H1 (cell line): Measurements from ENCODE around the gene CCNL2. TPM values are rescaled to one million over a fixed set of nuclear protein-coding genes. Genes with fewer than 3 reads are reported as not detected.

Experiments
- CTCF ChIA-PET: fragments of 300-600 bp; sonication (Branson Sonifier 250); formaldehyde crosslinking; loops from one replicate; lab custom pipeline; 2021; ENCODE audit not compliant: partially characterized antibody; lab: Charles Lee
- POLR2A ChIA-PET: fragments of 300-600 bp; sonication (Branson Sonifier 250); formaldehyde crosslinking; loops from one replicate; lab custom pipeline; 2021; ENCODE audit warnings: inconsistent platforms; ENCODE audit not compliant: partially characterized antibody; lab: Charles Lee
- DNase-seq, 2 experiments: peaks; one replicate each; pipeline versions ENCODE4 v3.0.0 to v3.0.0-alpha.2; 2010 to 2022; ENCODE audit warnings: low spot score in 2 of 2, low read depth in 1 of 2, mixed read lengths in 1 of 2
- FAIRE-seq: peaks from 2 replicates; lab custom pipeline; 2011; peaks lifted over from hg19 to GRCh38; lab: Jason Lieb, UNC
- H2AFZ ChIP-seq: 2 replicates; pipeline ENCODE4 v1.8.1; 2012; ENCODE audit warnings: low read length, inconsistent platforms
- H2AK5ac ChIP-seq: 2 replicates; pipeline ENCODE4 v1.6.1; 2013; ENCODE audit warnings: low read depth, low read length
- H2BK120ac ChIP-seq: replicated peaks from 2 replicates; pipeline ENCODE3; 2013; ENCODE audit warnings: low read depth, low read length, inconsistent platforms
- H2BK12ac ChIP-seq: 2 replicates; pipeline ENCODE4 v1.6.1; 2013; ENCODE audit warnings: low read depth, low read length
- H2BK15ac ChIP-seq: 2 replicates; pipeline ENCODE4 v1.6.1; 2013; ENCODE audit warnings: low read length
- H2BK20ac ChIP-seq: 2 replicates; pipeline ENCODE4 v1.6.1; 2013; ENCODE audit warnings: low read length
- H2BK5ac ChIP-seq: 2 replicates; pipeline ENCODE4 v1.6.1; 2013; ENCODE audit warnings: low read depth, low read length
- H3K14ac ChIP-seq: 2 replicates; pipeline ENCODE4 v1.6.1; 2013; ENCODE audit warnings: inconsistent platforms; ENCODE audit not compliant: insufficient read length
- H3K18ac ChIP-seq: 2 replicates; pipeline ENCODE4 v1.6.1; 2013; ENCODE audit warnings: low read length; ENCODE audit errors: extremely low read depth
- H3K23ac ChIP-seq: 2 replicates; pipeline ENCODE4 v1.6.1; 2013; ENCODE audit warnings: inconsistent platforms; ENCODE audit not compliant: insufficient read length
- H3K23me2 ChIP-seq: 2 replicates; pipeline ENCODE4 v1.6.1; 2013; ENCODE audit warnings: low read depth, low read length
- H3K27ac ChIP-seq: 2 replicates; pipeline ENCODE4 v1.6.1; 2011; ENCODE audit warnings: low read depth, low read length, inconsistent platforms
- H3K27me3 ChIP-seq, 4 experiments: replicated peaks in 1 of 4; 1 replicate in 1 of 4; 2 replicates in 3 of 4; pipeline versions ENCODE4 v1.6.1 to v1.8.1; 2011 to 2013; ENCODE audit warnings: low read length in 3 of 4, mild to moderate bottlenecking in 3 of 4, inconsistent platforms in 2 of 4, mixed read lengths in 2 of 4, moderate library complexity in 1 of 4; ENCODE audit not compliant: control insufficient read depth in 3 of 4, insufficient read depth in 3 of 4; ENCODE audit errors: extremely low read depth in 1 of 4
- H3K36me3 ChIP-seq, 4 experiments: 2 replicates each; pipeline versions ENCODE4 v1.6.1 to v1.8.1; 2011 to 2013; ENCODE audit warnings: mild to moderate bottlenecking in 4 of 4, low read length in 3 of 4, moderate library complexity in 2 of 4, control low read depth in 1 of 4, inconsistent platforms in 1 of 4; ENCODE audit not compliant: insufficient read depth in 4 of 4, control insufficient read depth in 2 of 4
- H3K4ac ChIP-seq: replicated peaks from 2 replicates; pipeline ENCODE3; 2013; ENCODE audit warnings: low read length, low read depth, mixed read lengths, inconsistent platforms; ENCODE audit not compliant: insufficient read length
- H3K4me1 ChIP-seq, 4 experiments: replicated peaks in 1 of 4; 1 replicate in 1 of 4; 2 replicates in 3 of 4; pipeline versions ENCODE4 v1.6.1 to v1.8.1; 2011 to 2013; ENCODE audit warnings: low read length in 3 of 4, inconsistent platforms in 2 of 4, mixed read lengths in 1 of 4; ENCODE audit not compliant: insufficient read depth in 4 of 4, control insufficient read depth in 3 of 4
- H3K4me2 ChIP-seq, 2 experiments: 2 replicates each; pipeline versions ENCODE4 v1.6.1 to v1.8.1; 2011 to 2013; ENCODE audit warnings: low read depth in 2 of 2, low read length in 2 of 2, control low read depth in 1 of 2, inconsistent platforms in 1 of 2, mild to moderate bottlenecking in 1 of 2; ENCODE audit not compliant: insufficient read depth in 1 of 2
- H3K4me3 ChIP-seq, 4 experiments: fragments of 200-600, 300-600 bp in 1 of 4; sonication (generic), shearing (Covaris generic), sonication (Bioruptor Twin) in 1 of 4; 2 replicates each; pipeline versions ENCODE4 v1.5.1 to v1.8.1; 2011 to 2016; ENCODE audit warnings: low read length in 4 of 4, low read depth in 3 of 4, control low read depth in 2 of 4, inconsistent platforms in 2 of 4, mild to moderate bottlenecking in 2 of 4, mixed read lengths in 1 of 4, moderate library complexity in 1 of 4; ENCODE audit not compliant: insufficient read depth in 2 of 4; ENCODE audit errors: extremely low read depth in 1 of 4
- H3K56ac ChIP-seq: replicated peaks from 2 replicates; pipeline ENCODE3; 2013; ENCODE audit warnings: low read depth, mild to moderate bottlenecking, mixed read lengths, low read length, inconsistent platforms; ENCODE audit not compliant: insufficient read length
- H3K79me1 ChIP-seq: 2 replicates; pipeline ENCODE4 v1.6.1; 2013; ENCODE audit warnings: low read depth, low read length, control low read depth
- H3K79me2 ChIP-seq, 2 experiments: 2 replicates each; pipeline versions ENCODE4 v1.6.1 to v1.8.1; 2012 to 2013; ENCODE audit warnings: low read length in 2 of 2, mild to moderate bottlenecking in 2 of 2, inconsistent platforms in 1 of 2; ENCODE audit not compliant: insufficient read depth in 2 of 2, control insufficient read depth in 1 of 2
- H3K9ac ChIP-seq, 4 experiments: replicated peaks in 1 of 4; 1 replicate in 1 of 4; 2 replicates in 3 of 4; pipeline versions ENCODE4 v1.6.1 to v1.8.1; 2011 to 2013; ENCODE audit warnings: low read depth in 3 of 4, low read length in 3 of 4, control low read depth in 2 of 4, mild to moderate bottlenecking in 2 of 4, moderate library complexity in 2 of 4, inconsistent platforms in 1 of 4; ENCODE audit errors: extremely low read depth in 1 of 4
- H3K9me3 ChIP-seq, 2 experiments: 2 replicates each; pipeline versions ENCODE4 v1.6.1 to v1.8.1; 2012 to 2013; ENCODE audit warnings: mild to moderate bottlenecking in 2 of 2, moderate library complexity in 2 of 2, control low read depth in 1 of 2, inconsistent platforms in 1 of 2, low read depth in 1 of 2, low read length in 1 of 2, mixed read lengths in 1 of 2; ENCODE audit not compliant: insufficient read depth in 2 of 2
- H4K20me1 ChIP-seq, 2 experiments: replicated peaks in 1 of 2; 2 replicates each; pipeline versions ENCODE3 to v1.8.1; 2011 to 2013; ENCODE audit warnings: inconsistent platforms in 2 of 2, low read length in 2 of 2, mild to moderate bottlenecking in 1 of 2; ENCODE audit not compliant: insufficient read depth in 2 of 2, control insufficient read depth in 1 of 2
- H4K5ac ChIP-seq: 2 replicates; pipeline ENCODE4 v1.6.1; 2013; ENCODE audit warnings: low read length, low read depth, mixed read lengths, inconsistent platforms; ENCODE audit not compliant: insufficient read length
- H4K8ac ChIP-seq: 2 replicates; pipeline ENCODE4 v1.8.0; 2013; ENCODE audit warnings: mild to moderate bottlenecking, moderate library complexity, low read length, inconsistent platforms; ENCODE audit not compliant: insufficient read depth; ENCODE audit errors: extremely low read depth
- H4K91ac ChIP-seq: replicated peaks from 2 replicates; pipeline ENCODE3; 2013; ENCODE audit warnings: low read length, mixed read lengths, inconsistent platforms; ENCODE audit not compliant: insufficient read length
- ASH2L ChIP-seq: fragments of 200-600, 300-600 bp; sonication (generic); IDR thresholded peaks from one replicate; pipeline ENCODE4 v1.7.1; 2017; ENCODE audit warnings: low read length
- CEBPB ChIP-seq: IDR thresholded peaks from 2 replicates; pipeline ENCODE4 v1.6.1; 2012; ENCODE audit warnings: low read depth, low read length
- WGBS, 2 experiments: shearing (Covaris generic) in 1 of 2; methylation state at CpG; one replicate each; pipeline versions ENCODE4 v1.1.6 to v1.1.7; 2013 to 2015; ENCODE audit warnings: low lambda C conversion rate in 2 of 2, mixed read lengths in 2 of 2, inconsistent platforms in 1 of 2, low coverage in 1 of 2, missing lambda C conversion rate in 1 of 2; ENCODE audit not compliant: insufficient replicate concordance in 2 of 2, insufficient coverage in 1 of 2, insufficient read length in 1 of 2; ENCODE audit errors: extremely low coverage in 1 of 2, missing lambda C conversion rate in 1 of 2; 5-methylcytosine and 5-hydroxymethylcytosine counted together
- polyA plus RNA-seq, 7 experiments: library from polyadenylated mRNA; depleted of rRNA in 3 of 7; stranded (reverse) in 5 of 7; unstranded in 2 of 7; fragments of >200 nt in 5 of 7; fragments of 200-250 nt in 2 of 7; gene quantifications; 1 replicate in 5 of 7; 2 replicates in 1 of 7; 4 replicates in 1 of 7; pipeline versions ENCODE4 v1.2.1 to v1.2.3, GENCODE V29; 2011 to 2013; ENCODE audit warnings: missing spikeins in 2 of 7, mixed read lengths in 2 of 7
- total RNA-seq: library from RNA; stranded (reverse); fragmentation: NEBNext Ultra II Directional; extraction: Animal tissue kit (Norgen Biotek cat#: 25700); gene quantifications from 2 replicates; pipeline ENCODE4 v1.2.1, GENCODE V29; 2021

CCNL2 gene
- total and polyA plus RNA-seq, 2 of the 8 experiments (the other 6 are each of a cell fraction or from before 2014, with no cell fraction given) = 79.8 to 120 TPM

GRCh38 chr1:1419363-1419812 is 20.3 kb upstream of the CCNL2 start:
- Histone ChIP-seq H3K14ac (no peak overlapping the region), H2BK12ac (peak overlapping the region; percentile 90; the same call in 1 of the 2 replicates), H3K4me3 (peak overlapping the region; percentile 7 to 50 (median 26); a peak in 5 of 8 replicates), H3K27me3 (no peaks in the 10 kb centered on the region; a peak in 2 of 7 replicates), H3K56ac (no peak overlapping the region), H2BK15ac (peak overlapping the region; percentile 100; the same call in 1 of the 2 replicates)
- 91% methylated on average over 16 of the region's 21 CpGs; no CpG with 5 or more reads in 1 of the 2 experiments for WGBS, 2 experiments
- no peak for TF ChIP-seq ASH2L
- TF ChIP-seq CEBPB = no peak
- TF ChIP-seq, all 59 proteins: peak for 0
- no peaks in the 10 kb centered on the region for H3K79me1 ChIP-seq
- peak overlapping the region; percentile 96 for H3K4ac ChIP-seq
- H3K27ac ChIP-seq = no peak overlapping the region
- H2BK120ac ChIP-seq = peak overlapping the region; percentile 64
- H3K23me2 ChIP-seq = peaks cover 6% of the 10 kb centered on the region; the same call in 1 of the 2 replicates
- no peaks in the 10 kb centered on the region for H3K9me3 ChIP-seq
- H3K9ac ChIP-seq = no peak overlapping the region
- peak overlapping the region; percentile 57 for H4K5ac ChIP-seq
- peak overlapping the region; percentile 92; the same call in 1 of the 2 replicates for H2AK5ac ChIP-seq
- peak overlapping the region; percentile 71; the same call in 1 of the 2 replicates for H2BK5ac ChIP-seq
- FAIRE-seq = no peak
- no peak for DNase-seq
- H2BK20ac ChIP-seq = no peak overlapping the region
- H3K4me2 ChIP-seq = peak overlapping the region; percentile 44 to 65; a peak in 3 of 4 replicates
- no peaks in the 10 kb centered on the region for H3K36me3 ChIP-seq
- peak overlapping the region; percentile 3; the same call in 1 of the 2 replicates for H2AFZ ChIP-seq
- H4K91ac ChIP-seq = peak overlapping the region; percentile 89
- peaks cover 0 to 29% (median 23%) of the 10 kb centered on the region in 4 experiments; a peak in 6 of 7 replicates for H3K4me1 ChIP-seq
- H3K18ac ChIP-seq = peak overlapping the region; percentile 83; the same call in 1 of the 2 replicates
- no peak overlapping the region for H3K23ac ChIP-seq
- POLR2A ChIA-PET = interaction anchor here (0.6 to 22.9 kb wide), 10 partner anchors 8 to 102 kb away, joined by 3 to 515 read pairs (median 6); partner anchors contain the start of genes CCNL2, MRPL20 and VWA1
- H4K8ac ChIP-seq = peak overlapping the region; percentile 88
- H4K20me1 ChIP-seq = no peaks in the 10 kb centered on the region
- CTCF ChIA-PET = interaction anchor here (0.9 to 1.6 kb wide), 3 partner anchors 10 to 15 kb away, joined by 3 to 5 read pairs (median 3); no protein-coding TSS in a partner anchor
- H3K79me2 ChIP-seq = no peaks in the 10 kb centered on the region
